Measurements from ENCODE around the gene GLI3. TPM values are rescaled to one million over a fixed set of nuclear protein-coding genes. Genes with fewer than 3 reads are reported as not detected.

GLI3 gene
- polyA plus RNA-seq, 1 of the 3 experiments (the other 2 are of a cell fraction): 0.08 TPM

GRCh38 chr7:42096681-42097561 lies 140.1 kb downstream of the GLI3 start:
- DNase-seq: no peak
- H4K20me1 ChIP-seq (ENCODE audit: insufficient read depth): no peaks in the 10 kb centered on the region
- ChIA-PET CTCF (interaction anchor here (0.9 kb wide), 1 partner anchor 10 kb away, joined by 3 read pairs; no protein-coding TSS in a partner anchor), POLR2A (no interaction called here)
- H3K4me1 ChIP-seq (ENCODE audit: control insufficient read depth in 1 of 2, insufficient read depth in 2 of 2, low read depth in 1 of 2, low read length in 1 of 2): no peaks in the 10 kb centered on the region; a peak in 1 of 4 replicates
- H3K27ac ChIP-seq (ENCODE audit: low read depth in 2 of 2, low read length in 1 of 2): no peak overlapping the region
- H3K27me3 ChIP-seq (ENCODE audit: insufficient read depth): peaks cover 53% of the 10 kb centered on the region
- no peak overlapping the region for H3K4me3 ChIP-seq (ENCODE audit: low read depth in 2 of 2, low read length in 1 of 2)
- TF ChIP-seq SIN3A (IDR thresholded peaks at IDR 0.05; ENCODE audit: borderline replicate concordance, low read depth, low read length): no peak
- no peak for TF ChIP-seq RFX5 (IDR thresholded peaks at IDR 0.05; ENCODE audit: low read length)
- TF ChIP-seq TCF12 (IDR thresholded peaks at IDR 0.05): no peak
- TF ChIP-seq FOXJ3 (CRISPR knock-in tag; IDR thresholded peaks at IDR 0.05): no peak
- no peak for TF ChIP-seq MXI1 (IDR thresholded peaks at IDR 0.05; ENCODE audit: low read depth, low read length)
- no peak for TF ChIP-seq GATA2 (CRISPR knock-in tag; IDR thresholded peaks at IDR 0.05)
- no peak for TF ChIP-seq POLR2AphosphoS5 (IDR thresholded peaks at IDR 0.05; ENCODE audit: low read depth, low read length)
- TF ChIP-seq ELF1 (IDR thresholded peaks at IDR 0.05): no peak
- no peak for TF ChIP-seq MAX (IDR thresholded peaks at IDR 0.05; ENCODE audit: low read depth)
- no peak for TF ChIP-seq NRF1 (IDR thresholded peaks at IDR 0.05; ENCODE audit: low read depth, low read length)
- no peak for TF ChIP-seq FOXM1 (IDR thresholded peaks at IDR 0.05; ENCODE audit: low read depth)
- TF ChIP-seq, protein P1, sequence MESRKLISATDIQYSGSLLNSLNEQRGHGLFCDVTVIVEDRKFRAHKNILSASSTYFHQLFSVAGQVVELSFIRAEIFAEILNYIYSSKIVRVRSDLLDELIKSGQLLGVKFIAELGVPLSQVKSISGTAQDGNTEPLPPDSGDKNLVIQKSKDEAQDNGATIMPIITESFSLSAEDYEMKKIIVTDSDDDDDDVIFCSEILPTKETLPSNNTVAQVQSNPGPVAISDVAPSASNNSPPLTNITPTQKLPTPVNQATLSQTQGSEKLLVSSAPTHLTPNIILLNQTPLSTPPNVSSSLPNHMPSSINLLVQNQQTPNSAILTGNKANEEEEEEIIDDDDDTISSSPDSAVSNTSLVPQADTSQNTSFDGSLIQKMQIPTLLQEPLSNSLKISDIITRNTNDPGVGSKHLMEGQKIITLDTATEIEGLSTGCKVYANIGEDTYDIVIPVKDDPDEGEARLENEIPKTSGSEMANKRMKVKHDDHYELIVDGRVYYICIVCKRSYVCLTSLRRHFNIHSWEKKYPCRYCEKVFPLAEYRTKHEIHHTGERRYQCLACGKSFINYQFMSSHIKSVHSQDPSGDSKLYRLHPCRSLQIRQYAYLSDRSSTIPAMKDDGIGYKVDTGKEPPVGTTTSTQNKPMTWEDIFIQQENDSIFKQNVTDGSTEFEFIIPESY (IDR thresholded peaks at IDR 0.05; ENCODE audit: borderline replicate concordance, low read depth): no peak
- TF ChIP-seq, protein P2, sequence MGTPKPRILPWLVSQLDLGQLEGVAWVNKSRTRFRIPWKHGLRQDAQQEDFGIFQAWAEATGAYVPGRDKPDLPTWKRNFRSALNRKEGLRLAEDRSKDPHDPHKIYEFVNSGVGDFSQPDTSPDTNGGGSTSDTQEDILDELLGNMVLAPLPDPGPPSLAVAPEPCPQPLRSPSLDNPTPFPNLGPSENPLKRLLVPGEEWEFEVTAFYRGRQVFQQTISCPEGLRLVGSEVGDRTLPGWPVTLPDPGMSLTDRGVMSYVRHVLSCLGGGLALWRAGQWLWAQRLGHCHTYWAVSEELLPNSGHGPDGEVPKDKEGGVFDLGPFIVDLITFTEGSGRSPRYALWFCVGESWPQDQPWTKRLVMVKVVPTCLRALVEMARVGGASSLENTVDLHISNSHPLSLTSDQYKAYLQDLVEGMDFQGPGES (IDR thresholded peaks at IDR 0.05; ENCODE audit: low read depth, low read length): no peak
- TF ChIP-seq FOSL2 (IDR thresholded peaks at IDR 0.05; ENCODE audit: borderline replicate concordance, low read depth): no peak
- TF ChIP-seq PBX3 (IDR thresholded peaks at IDR 0.05): no peak
- TF ChIP-seq GABPA (IDR thresholded peaks at IDR 0.05; ENCODE audit: low read depth): no peak
- H3K79me2 ChIP-seq (ENCODE audit: insufficient read depth): no peaks in the 10 kb centered on the region
- no peaks in the 10 kb centered on the region for H3K9me2 ChIP-seq
- no peak overlapping the region for H3K9ac ChIP-seq
- H3K9me3 ChIP-seq: no peaks in the 10 kb centered on the region
- no peaks in the 10 kb centered on the region for H3F3A ChIP-seq (replicated peaks; ENCODE audit: insufficient read depth)
- H3K4me2 ChIP-seq: no peak overlapping the region
- H2AFZ ChIP-seq (ENCODE audit: low read depth): no peak overlapping the region
- H3K36me3 ChIP-seq (replicated peaks in 1 of 2; ENCODE audit: control insufficient read depth in 1 of 2, insufficient read depth in 2 of 2, low read length in 1 of 2): no peaks in the 10 kb centered on the region
- 17% methylated on average over 8 of the region's 11 CpGs for WGBS (ENCODE audit: low lambda C conversion rate)

Data from SK-N-SH (cell line).